ENCODE results near the gene DHX9.
"Not testable (repeated sequence)": the region's sequence is repeated elsewhere in the genome, so short reads cannot be mapped to it uniquely, and the experiment has no call there.

DHX9 gene

DNA sequence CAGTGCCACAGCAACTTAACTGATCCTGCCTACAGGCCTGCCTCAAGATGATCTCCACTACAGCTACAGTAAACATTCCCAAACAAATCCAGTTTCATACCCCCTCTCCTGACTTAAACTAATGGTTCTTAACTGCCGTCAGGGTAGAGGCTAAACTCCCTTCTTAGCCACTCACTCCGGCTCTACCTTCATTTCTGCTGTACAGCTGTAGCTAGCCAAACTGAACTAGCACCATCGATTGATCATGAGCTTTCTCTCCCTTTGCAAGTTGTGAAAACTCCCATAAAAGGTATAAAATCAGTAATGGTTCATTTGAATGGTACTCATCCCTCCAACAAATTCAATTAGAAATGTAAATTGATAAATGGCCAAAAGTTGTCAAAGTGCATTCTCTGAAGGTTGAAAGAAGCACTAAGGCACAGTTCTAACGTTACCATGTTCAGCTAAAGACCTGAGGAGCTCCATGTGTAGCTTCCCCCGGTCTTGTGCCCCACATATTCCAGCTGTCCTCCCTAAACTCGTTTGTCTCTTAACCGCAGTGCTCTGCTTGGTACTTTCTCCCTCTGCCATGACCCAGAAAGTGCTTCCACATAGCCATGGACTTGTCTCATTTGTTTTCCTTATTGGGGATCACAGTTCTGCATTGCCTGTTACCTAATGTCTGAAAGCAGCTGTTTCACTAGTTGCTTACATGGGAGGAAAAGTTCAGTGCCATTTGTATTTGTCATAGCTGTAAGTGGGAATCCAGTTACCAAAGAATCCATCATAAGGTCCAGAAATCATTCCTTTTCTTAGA, 49.8 kb downstream of the DHX9 start:
- no peak for DNase-seq (ENCODE audit: low read depth, low spot score)

DNA sequence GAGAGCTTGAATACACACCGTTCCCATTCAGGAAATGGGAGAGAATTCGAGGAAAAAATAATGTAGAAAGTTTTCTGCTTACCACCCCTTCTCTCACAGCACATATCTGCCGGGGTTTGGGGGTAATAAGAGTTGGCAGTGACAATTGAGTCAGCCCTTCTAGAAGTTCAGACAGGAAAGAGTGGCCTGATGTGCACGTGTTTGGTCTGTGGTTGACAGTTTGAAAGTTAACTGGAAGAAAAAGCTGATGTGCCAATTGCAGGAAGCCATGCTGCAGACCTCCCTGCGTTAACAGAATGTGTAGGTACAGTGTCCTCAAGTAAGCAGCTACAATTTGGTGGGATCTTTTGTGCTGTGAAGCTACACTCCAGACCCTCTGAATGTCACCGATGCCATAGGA, 50.9 kb downstream of the DHX9 start:
- no peak for DNase-seq (ENCODE audit: low read depth, low spot score)

GRCh38 chr1:182890927-182891610, 51.9 kb downstream of the DHX9 start:
- no peak for DNase-seq (ENCODE audit: low read depth, low spot score)

DNA sequence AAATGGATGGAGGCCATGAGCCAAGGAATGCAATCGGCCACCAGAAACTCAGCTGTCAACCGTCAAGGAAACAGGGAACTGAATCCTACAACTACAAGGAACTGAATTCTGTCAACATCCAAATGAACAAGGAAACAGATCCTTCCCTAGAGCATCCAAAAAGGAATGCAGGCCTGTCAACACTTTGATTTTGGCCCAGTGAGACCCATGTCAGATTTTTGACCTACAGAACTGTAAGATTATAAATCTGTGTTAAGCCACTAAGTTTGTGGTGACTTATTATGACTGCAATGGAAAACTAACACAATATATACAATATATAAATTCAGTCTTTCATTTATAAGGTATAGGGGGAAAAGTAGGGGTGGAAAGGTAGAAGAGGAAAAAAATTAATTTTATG, 58.5 kb downstream of the DHX9 start:
- DNase-seq (ENCODE audit: low read depth, low spot score) = no peak

DNA sequence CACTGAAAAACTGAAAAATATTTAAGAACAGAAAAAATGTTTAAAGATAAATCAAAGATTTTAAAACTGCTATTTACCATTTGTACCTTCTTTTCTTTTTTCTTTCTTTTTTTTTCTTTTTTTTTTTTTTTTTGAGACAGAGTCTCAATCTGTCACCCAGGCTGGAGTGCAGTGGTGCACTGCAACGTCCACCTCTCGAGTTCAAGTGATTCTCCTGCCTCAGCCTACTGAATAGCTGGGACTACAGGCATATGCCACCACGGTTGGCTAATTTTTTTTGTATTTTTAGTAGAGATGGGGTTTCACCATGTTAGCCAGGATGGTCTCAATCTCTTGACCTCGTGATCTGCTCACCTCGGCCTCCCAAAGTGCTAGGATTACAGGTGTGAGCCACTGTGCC, 62.8 kb downstream of the DHX9 start:
- not testable (repeated sequence) for DNase-seq (ENCODE audit: low read depth, low spot score)

GRCh38 chr1:182905321-182905720, 66.2 kb downstream of the DHX9 start:
- DNase-seq (ENCODE audit: low read depth, low spot score) = no peak

DNA sequence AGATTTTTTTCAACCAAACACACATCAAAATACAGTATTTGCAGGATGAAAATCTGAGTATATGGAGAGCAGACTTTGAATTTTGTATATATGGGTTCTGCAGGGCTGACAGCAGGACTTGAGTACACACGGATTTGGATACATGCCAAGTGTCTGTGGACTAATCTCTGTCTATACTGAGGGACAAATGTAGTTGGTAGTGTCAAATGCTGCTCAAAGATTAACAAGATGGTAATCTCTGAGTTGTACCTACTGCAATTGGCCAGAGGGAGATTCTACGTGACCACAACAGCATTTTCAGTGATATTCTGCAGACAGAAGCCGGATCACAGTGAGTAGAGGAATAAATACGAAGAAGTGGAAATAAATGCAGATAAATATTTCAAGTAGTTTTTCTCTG, 70.4 kb downstream of the DHX9 start:
- DNase-seq (ENCODE audit: low read depth, low spot score) = no peak

DNA sequence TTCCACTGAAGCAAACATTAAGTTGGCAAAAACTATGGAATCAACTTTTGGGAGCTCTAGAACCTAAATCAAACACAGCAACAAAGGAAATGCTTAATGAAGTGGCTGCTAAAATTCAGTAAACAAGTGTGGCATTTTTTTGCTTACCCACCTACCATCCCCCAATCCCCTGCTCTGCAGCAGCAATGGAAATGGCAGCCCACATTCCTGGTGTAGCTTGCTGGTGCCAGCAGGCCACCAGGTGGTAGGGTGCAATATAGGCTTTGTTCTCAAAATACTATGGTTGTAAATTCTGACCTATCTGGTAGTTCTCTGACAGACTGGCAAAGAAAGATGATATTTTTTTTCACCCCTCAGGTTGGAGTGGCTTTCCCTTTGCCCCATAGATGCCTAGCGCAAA, 71.0 kb downstream of the DHX9 start:
- DNase-seq (ENCODE audit: low read depth, low spot score) = no peak

- DNase-seq (ENCODE audit: low read depth, low spot score) = no peak
Measured at GRCh38 chr1:182913401-182913800, 74.3 kb downstream of the DHX9 start.

DNA sequence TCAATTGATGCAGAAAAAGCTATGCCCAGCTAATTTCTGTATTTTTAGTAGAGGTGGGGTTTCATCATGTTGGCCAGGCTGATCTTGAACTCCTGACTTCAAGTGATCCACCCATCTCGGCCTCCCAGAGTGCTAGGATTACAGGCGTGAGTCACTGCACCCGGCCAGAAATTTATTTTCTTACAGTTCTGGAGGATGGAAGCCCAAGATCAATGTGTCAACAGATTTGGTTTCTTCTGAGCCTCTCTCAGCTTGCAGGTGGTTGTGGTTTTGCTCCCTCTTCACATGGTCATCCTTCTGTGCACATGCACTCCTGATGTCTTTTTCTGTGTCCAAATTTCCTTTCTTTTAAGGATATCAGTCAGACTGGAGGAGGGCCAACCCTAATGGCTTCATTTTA, 78.2 kb downstream of the DHX9 start:
- DNase-seq (ENCODE audit: low read depth, low spot score) = no peak

DNA sequence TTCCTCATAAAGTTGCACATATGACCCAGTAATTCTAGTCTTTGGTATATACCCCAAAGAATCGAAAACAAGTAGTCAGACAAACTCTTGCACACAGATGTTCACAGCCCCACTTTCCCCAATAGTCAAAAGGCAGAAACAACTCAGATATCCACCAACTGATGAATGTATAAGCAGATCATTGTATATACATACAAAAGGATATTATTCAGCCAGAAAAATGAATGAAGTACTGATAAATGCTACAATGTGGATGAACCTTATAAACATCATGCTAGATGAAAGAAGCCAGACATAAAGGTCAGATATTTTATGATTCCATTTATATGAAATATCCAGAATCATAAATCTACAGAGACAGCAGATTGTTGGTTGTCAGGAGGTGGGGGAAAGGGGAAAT, 86.5 kb downstream of the DHX9 start:
- no peak for DNase-seq (ENCODE audit: low read depth, low spot score)

- no peak for DNase-seq (ENCODE audit: low read depth, low spot score)
Measured at GRCh38 chr1:182927693-182928433, 88.7 kb downstream of the DHX9 start.

- no peak for DNase-seq (ENCODE audit: low read depth, low spot score)
Measured at GRCh38 chr1:182930985-182931384, 91.8 kb downstream of the DHX9 start.

DNA sequence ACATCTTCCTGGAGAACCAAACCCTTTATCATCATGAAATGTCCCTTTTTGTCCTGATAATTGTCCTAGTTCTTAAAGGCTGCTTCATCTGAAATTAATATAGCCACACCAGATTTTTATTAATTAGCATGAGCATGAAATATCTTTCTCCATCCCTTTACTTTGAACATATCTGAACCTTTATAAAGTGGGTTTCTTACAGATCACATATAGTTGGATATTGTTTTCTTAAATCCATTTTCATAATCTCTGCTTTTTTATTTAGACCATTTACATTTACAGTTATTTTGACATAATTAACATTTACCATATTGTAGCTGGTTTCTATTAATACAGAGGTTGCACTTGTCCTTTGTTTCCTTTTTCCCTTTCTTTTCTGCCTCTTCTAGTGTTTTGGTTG, 96.6 kb downstream of the DHX9 start:
- no peak for DNase-seq (ENCODE audit: low read depth, low spot score)

Measured in ELF-1 (cell line).